22Rv1 (cell line): ENCODE data around the gene MRPL21.

ENCODE experiments used
- CTCF ChIP-seq: fragments of 450-650 bp; IDR thresholded peaks from 2 replicates; pipeline ENCODE4 v1.5.1; 2017; ENCODE audit warnings: mild to moderate bottlenecking
- ZFX ChIP-seq: fragments of 450-650 bp; IDR thresholded peaks from 2 replicates; pipeline ENCODE4 v1.6.1; 2017; ENCODE audit warnings: antibody characterized with exemption, borderline replicate concordance

GRCh38 chr11:68889948-68890446 is 13.6 kb downstream of the MRPL21 start:
- TF ChIP-seq CTCF (peak; percentile 60), ZFX (no peak)
